Endothelial cell (in vitro differentiated cells): ENCODE measurements around the gene NRXN2. TPM values are rescaled to one million over a fixed set of nuclear protein-coding genes. Genes with fewer than 3 reads are reported as not detected.
A peak's percentile ranks its signal among the peaks of the same experiment; 100 is the strongest.

Source experiments
- DNase-seq: peaks from one replicate; pipeline ENCODE4 v3.0.0; 2021; ENCODE audit warnings: low spot score
- H3K27ac Mint-ChIP-seq: one replicate; pipeline ENCODE4 v1.8.0; 2021; ENCODE audit warnings: mixed read lengths, inconsistent platforms; ENCODE audit not compliant: unreplicated experiment
- H3K27me3 Mint-ChIP-seq: one replicate; pipeline ENCODE4 v1.8.0; 2021; ENCODE audit warnings: mild to moderate bottlenecking, moderate library complexity, mixed read lengths, inconsistent platforms; ENCODE audit not compliant: unreplicated experiment
- H3K36me3 Mint-ChIP-seq: one replicate; pipeline ENCODE4 v1.8.0; 2021; ENCODE audit warnings: mild to moderate bottlenecking, low read depth, mixed read lengths, inconsistent platforms; ENCODE audit not compliant: unreplicated experiment
- H3K4me1 Mint-ChIP-seq: one replicate; pipeline ENCODE4 v1.8.0; 2021; ENCODE audit warnings: mild to moderate bottlenecking, mixed read lengths, inconsistent platforms; ENCODE audit not compliant: unreplicated experiment
- H3K4me3 Mint-ChIP-seq: one replicate; pipeline ENCODE4 v1.8.0; 2021; ENCODE audit warnings: mild to moderate bottlenecking, mixed read lengths, inconsistent platforms; ENCODE audit not compliant: unreplicated experiment
- H3K9me3 Mint-ChIP-seq: one replicate; pipeline ENCODE4 v1.8.0; 2021; ENCODE audit warnings: mixed read lengths, inconsistent platforms; ENCODE audit not compliant: unreplicated experiment
- CTCF ChIP-seq: fragments of 200-600 bp; sonication (generic); IDR thresholded peaks from one replicate; pipeline ENCODE4 v1.5.0; 2021; ENCODE audit warnings: antibody characterized with exemption; ENCODE audit not compliant: unreplicated experiment
- total RNA-seq: library from RNA; stranded (reverse); fragmentation: NEBNext Ultra II Directional; extraction: Animal tissue kit (Norgen Biotek cat#: 25700); gene quantifications from one replicate; pipeline ENCODE4 v1.2.1, GENCODE V29; 2021; ENCODE audit not compliant: unreplicated experiment

Gene NRXN2
- total RNA-seq, 1 donor from 2014 or later: 11.5 TPM

DNA sequence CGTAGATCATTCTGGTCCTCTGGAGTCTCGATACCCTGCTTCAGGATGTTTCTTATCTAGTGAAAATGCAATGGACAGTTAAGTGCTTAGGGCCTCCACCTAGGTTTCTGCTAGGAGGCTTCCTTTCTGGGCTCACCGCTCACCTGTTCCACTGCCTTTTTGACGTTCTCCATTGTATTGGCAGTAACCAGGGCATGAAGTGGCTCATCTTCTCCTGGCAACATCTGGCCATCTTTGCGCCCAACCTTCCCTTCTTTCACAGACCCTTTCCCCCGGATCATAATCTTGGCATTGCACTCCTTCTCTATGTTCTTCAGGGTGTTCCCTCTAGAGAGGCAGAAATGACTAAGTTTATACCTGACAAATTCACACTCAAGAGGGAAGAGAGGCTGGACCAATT is 46.3 kb upstream of the NRXN2 start:
- H3K27ac Mint-ChIP-seq: peak overlapping the region; percentile 45
- H3K27me3 Mint-ChIP-seq: peaks cover 9% of the 10 kb centered on the region
- H3K9me3 Mint-ChIP-seq: no peaks in the 10 kb centered on the region
- peaks cover 43% of the 10 kb centered on the region for H3K4me1 Mint-ChIP-seq
- no peak for DNase-seq
- no peak for TF ChIP-seq CTCF
- H3K4me3 Mint-ChIP-seq: peak overlapping the region; percentile 68
- H3K36me3 Mint-ChIP-seq: peaks cover 86% of the 10 kb centered on the region

GRCh38 chr11:64768300-64768694 is 45.3 kb upstream of the NRXN2 start:
- peak overlapping the region; percentile 77 for H3K4me3 Mint-ChIP-seq
- H3K27ac Mint-ChIP-seq: peak overlapping the region; percentile 30
- no peaks in the 10 kb centered on the region for H3K9me3 Mint-ChIP-seq
- H3K27me3 Mint-ChIP-seq: peaks cover 9% of the 10 kb centered on the region
- H3K36me3 Mint-ChIP-seq: peaks cover 85% of the 10 kb centered on the region
- DNase-seq: no peak
- TF ChIP-seq CTCF: no peak
- peaks cover 46% of the 10 kb centered on the region for H3K4me1 Mint-ChIP-seq

GRCh38 chr11:64767344-64768299 is 44.6 kb upstream of the NRXN2 start:
- DNase-seq: peak; percentile 85
- peaks cover 46% of the 10 kb centered on the region for H3K4me1 Mint-ChIP-seq
- peak; percentile 87 for TF ChIP-seq CTCF

DNA sequence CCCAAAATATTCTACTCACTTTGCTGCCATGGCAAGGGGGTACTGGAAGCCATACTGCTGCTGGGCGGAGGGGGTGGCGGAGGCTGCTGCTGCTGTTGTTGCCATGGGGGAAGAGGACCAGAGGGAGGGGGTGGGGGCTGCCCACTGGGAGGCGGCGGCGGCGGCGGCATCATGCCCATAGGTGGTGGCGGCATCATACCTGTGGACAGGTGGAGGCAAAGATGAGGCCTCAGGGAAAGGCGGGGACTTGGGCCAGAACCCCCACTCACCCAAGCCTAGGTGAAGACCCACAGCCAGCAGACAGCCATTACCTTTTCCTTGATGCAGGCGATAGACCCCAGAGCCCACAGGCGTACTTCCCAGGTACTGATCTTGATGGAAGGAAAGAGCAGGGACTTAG is 43.9 kb upstream of the NRXN2 start:
- Mint-ChIP-seq H3K27ac (peak overlapping the region; percentile 48), H3K27me3 (peaks cover 13% of the 10 kb centered on the region), H3K9me3 (no peaks in the 10 kb centered on the region), H3K4me1 (peaks cover 46% of the 10 kb centered on the region), H3K36me3 (peaks cover 83% of the 10 kb centered on the region), H3K4me3 (no peak overlapping the region)
- no peak for DNase-seq
- TF ChIP-seq CTCF: no peak

More at GRCh38 chr11:64767344-64768299, 44.6 kb upstream of the NRXN2 start:
- Mint-ChIP-seq H3K9me3 (no peaks in the 10 kb centered on the region), H3K4me3 (peak overlapping the region; percentile 77), H3K36me3 (peaks cover 84% of the 10 kb centered on the region), H3K27ac (peak overlapping the region; percentile 48), H3K27me3 (peaks cover 9% of the 10 kb centered on the region)
